ENCODE measurements around the gene SLC22A23.

The SLC22A23 gene

GRCh38 chr6:3369985-3370360 is 86.9 kb downstream of the SLC22A23 start:
- no peak for DNase-seq (ENCODE audit: low read depth)

- DNase-seq (ENCODE audit: low read depth) = no peak
Measured at GRCh38 chr6:3368685-3369084, 88.2 kb downstream of the SLC22A23 start.

GRCh38 chr6:3367630-3368029 is 89.2 kb downstream of the SLC22A23 start:
- no peak for DNase-seq (ENCODE audit: low read depth)

- DNase-seq (ENCODE audit: low read depth) = no peak
Measured at GRCh38 chr6:3366596-3367413, 90.0 kb downstream of the SLC22A23 start.

GRCh38 chr6:3364391-3364790 is 92.5 kb downstream of the SLC22A23 start:
- DNase-seq (ENCODE audit: low read depth) = no peak

- no peak for DNase-seq (ENCODE audit: low read depth)
Measured at GRCh38 chr6:3363296-3364025, 93.4 kb downstream of the SLC22A23 start.

GRCh38 chr6:3361312-3362037 is 95.4 kb downstream of the SLC22A23 start:
- DNase-seq (ENCODE audit: low read depth) = no peak

- no peak for DNase-seq (ENCODE audit: low read depth)
Measured at GRCh38 chr6:3360727-3361045, 96.2 kb downstream of the SLC22A23 start.

- no peak for DNase-seq (ENCODE audit: low read depth)
Measured at GRCh38 chr6:3359973-3360726, 96.7 kb downstream of the SLC22A23 start.

- no peak for DNase-seq (ENCODE audit: low read depth)
Measured at GRCh38 chr6:3359101-3359752, 97.6 kb downstream of the SLC22A23 start.

- DNase-seq (ENCODE audit: low read depth) = no peak
Measured at GRCh38 chr6:3358413-3359100, 98.3 kb downstream of the SLC22A23 start.

GRCh38 chr6:3357678-3358077 is 99.2 kb downstream of the SLC22A23 start:
- no peak for DNase-seq (ENCODE audit: low read depth)

- DNase-seq (ENCODE audit: low read depth) = peak; percentile 52
Measured at GRCh38 chr6:3356824-3357420, 99.9 kb downstream of the SLC22A23 start.

GRCh38 chr6:3356056-3356823 is 100.6 kb downstream of the SLC22A23 start:
- peak; percentile 79 for DNase-seq (ENCODE audit: low read depth)

- peak; percentile 33 for DNase-seq (ENCODE audit: low read depth)
Measured at GRCh38 chr6:3355358-3356055, 101.3 kb downstream of the SLC22A23 start.

GRCh38 chr6:3355011-3355357 is 101.9 kb downstream of the SLC22A23 start:
- DNase-seq (ENCODE audit: low read depth) = no peak

- no peak for DNase-seq (ENCODE audit: low read depth)
Measured at GRCh38 chr6:3353939-3354338, 102.9 kb downstream of the SLC22A23 start.

- no peak for DNase-seq (ENCODE audit: low read depth)
Measured at GRCh38 chr6:3353213-3353903, 103.5 kb downstream of the SLC22A23 start.

GRCh38 chr6:3352678-3353077 is 104.2 kb downstream of the SLC22A23 start:
- DNase-seq (ENCODE audit: low read depth) = no peak
